Astrocyte of the cerebellum (primary cell): Measurements from ENCODE around the gene REPIN1.

Experiments
- DNase-seq: peaks from one replicate; pipeline ENCODE4 v3.0.0-alpha.2; 2011; ENCODE audit warnings: low read depth
- H3K4me3 ChIP-seq: 2 replicates; pipeline ENCODE4 v1.5.1; 2011; ENCODE audit warnings: mild to moderate bottlenecking, low read depth, low read length, moderate library complexity
- in situ Hi-C: cut with HindIII; loops from 2 replicates; pipeline ENCODE4 v1.10.0; 2017; ENCODE audit warnings: low sequenced_read_pairs
- TF ChIP-seq, protein P1 (sequence below): IDR thresholded peaks from 2 replicates; pipeline ENCODE4 v1.5.1; 2012; ENCODE audit warnings: low read length, low read depth, moderate library complexity, mild to moderate bottlenecking; ENCODE audit errors: missing control alignments

REPIN1 gene

DNA sequence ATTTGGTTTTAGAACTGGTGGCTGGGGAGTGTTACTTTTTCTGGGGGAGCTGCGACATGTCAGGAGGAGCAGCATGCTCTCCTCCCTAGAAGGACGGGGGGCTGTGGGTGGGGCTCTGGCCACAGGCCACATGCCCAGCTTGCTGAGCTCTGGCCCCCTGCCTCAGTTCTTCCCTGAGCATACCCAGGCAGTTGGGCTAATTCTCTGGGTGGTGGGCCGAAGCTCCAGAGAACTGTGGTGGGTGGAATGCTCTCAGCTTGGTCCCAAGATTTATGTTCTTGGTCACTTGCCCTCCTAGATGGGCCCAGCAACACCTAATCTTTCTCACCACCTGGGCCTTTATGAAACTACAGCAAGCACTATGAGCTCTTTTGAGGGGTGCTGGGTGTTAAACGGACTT lies 5.4 kb downstream of the REPIN1 start:
- in situ Hi-C loops = no loop called here
- no peak overlapping the region for H3K4me3 ChIP-seq
- TF ChIP-seq, protein P1, sequence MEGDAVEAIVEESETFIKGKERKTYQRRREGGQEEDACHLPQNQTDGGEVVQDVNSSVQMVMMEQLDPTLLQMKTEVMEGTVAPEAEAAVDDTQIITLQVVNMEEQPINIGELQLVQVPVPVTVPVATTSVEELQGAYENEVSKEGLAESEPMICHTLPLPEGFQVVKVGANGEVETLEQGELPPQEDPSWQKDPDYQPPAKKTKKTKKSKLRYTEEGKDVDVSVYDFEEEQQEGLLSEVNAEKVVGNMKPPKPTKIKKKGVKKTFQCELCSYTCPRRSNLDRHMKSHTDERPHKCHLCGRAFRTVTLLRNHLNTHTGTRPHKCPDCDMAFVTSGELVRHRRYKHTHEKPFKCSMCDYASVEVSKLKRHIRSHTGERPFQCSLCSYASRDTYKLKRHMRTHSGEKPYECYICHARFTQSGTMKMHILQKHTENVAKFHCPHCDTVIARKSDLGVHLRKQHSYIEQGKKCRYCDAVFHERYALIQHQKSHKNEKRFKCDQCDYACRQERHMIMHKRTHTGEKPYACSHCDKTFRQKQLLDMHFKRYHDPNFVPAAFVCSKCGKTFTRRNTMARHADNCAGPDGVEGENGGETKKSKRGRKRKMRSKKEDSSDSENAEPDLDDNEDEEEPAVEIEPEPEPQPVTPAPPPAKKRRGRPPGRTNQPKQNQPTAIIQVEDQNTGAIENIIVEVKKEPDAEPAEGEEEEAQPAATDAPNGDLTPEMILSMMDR = no peak
- no peak for DNase-seq

DNA sequence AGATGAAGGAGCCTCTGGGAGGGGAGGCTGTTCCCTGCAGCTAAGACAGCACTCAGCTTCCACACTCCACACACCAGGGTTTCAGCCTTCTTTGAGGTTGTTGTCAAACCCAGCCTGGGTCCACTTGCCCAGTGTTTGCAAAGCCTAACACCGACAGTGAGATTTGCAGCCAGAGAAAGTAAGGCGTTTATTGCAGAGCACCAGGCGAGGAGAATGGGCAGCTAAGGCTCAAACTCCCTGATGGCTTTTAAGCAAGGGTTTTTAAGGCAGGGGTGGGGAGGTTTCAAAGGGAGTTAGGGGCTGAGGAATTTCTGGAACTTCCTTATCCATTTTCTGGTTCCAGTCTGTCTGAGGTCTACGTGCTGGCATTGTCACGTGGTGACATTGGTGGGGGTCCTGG lies 5.8 kb downstream of the REPIN1 start:
- TF ChIP-seq, protein P1 = no peak
- in situ Hi-C loops = no loop called here
- DNase-seq = no peak
- no peak overlapping the region for H3K4me3 ChIP-seq

DNA sequence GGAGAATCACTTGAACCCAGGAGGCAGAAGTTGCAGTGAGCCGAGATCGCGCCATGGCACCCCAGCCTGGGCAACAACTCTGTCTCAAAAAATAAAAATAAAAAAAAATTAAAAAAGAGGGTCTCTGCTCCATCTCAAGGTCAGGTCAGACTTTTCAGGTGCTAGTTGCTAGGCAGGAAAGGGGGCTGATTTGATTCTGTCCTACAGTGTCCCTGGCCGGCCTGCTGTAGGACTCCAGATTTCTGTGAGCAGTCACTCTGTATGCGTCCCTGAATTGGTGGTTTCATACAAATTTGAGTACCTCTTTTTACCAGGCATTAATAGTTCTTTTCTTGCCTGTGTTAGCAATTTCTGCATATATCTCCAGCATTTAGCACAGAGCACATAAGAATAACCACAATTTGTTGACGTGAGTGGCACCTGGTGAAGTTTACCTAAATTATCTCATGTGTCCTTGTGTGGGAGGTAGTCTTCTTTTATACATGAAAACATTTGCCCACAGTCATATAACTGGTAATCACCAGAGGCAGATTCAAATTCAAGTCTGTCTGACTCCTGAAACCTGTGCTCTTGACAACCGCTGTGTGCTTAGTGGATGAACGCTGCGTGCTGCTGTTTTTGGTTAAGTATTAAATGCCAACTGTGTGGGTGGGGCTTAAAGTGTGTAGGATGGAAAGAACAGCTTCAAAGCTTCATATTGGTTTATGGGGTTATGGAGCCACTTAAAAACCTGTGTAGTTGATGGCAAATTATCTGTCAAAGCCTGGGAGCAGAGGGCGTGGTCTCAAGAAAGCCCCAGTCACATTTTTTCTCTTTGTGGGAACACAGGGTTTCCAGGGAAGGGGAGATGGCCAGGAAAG lies 7.3 kb downstream of the REPIN1 start:
- TF ChIP-seq, protein P1 = no peak
- in situ Hi-C loops = no loop called here
- DNase-seq = no peak
- H3K4me3 ChIP-seq = no peak overlapping the region

DNA sequence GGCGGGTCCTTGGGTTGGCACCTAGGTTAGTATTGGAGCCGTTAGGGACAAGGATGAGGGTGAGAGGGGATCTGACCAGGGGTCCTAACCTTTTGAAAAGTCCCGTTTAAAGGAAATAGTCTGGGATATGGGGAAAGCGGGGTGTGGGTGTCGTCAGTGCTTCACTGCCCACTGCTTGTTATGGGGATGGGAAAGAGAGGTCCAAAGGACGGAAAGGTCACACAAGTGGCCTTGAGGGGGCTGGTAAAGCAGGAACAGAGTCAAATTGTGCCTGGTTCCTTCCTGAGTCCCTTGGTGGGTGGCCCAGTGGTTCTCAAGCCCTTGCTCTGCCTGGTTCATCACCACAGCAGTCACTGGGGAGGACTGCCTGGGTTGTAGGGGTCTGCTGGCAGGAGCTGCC lies 7.9 kb downstream of the REPIN1 start:
- TF ChIP-seq, protein P1 = no peak
- in situ Hi-C loops = no loop called here

DNA sequence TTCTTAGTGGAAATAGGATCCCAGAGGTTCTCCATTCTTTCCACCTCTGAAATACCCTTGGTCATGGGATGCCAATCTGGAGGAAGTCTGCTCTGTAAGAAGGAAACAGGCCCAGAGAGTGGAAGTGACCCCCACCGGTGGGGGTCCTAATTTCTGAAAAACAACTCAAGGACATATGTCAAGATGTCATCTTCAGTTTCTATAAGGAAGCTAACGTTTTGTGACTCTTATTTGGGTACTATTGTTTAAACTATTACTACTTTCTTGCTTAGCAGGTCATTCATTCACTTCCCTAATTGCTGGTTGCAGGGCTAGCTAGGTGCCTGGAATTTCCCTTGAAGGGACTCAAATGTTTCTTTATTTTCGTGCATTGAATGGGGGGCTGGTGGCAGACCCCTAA lies 8.6 kb downstream of the REPIN1 start:
- in situ Hi-C loops = no loop called here
- no peak for DNase-seq

More for the DNA sequence above, 7.9 kb downstream of the REPIN1 start:
- no peak for DNase-seq
- no peak overlapping the region for H3K4me3 ChIP-seq

DNA sequence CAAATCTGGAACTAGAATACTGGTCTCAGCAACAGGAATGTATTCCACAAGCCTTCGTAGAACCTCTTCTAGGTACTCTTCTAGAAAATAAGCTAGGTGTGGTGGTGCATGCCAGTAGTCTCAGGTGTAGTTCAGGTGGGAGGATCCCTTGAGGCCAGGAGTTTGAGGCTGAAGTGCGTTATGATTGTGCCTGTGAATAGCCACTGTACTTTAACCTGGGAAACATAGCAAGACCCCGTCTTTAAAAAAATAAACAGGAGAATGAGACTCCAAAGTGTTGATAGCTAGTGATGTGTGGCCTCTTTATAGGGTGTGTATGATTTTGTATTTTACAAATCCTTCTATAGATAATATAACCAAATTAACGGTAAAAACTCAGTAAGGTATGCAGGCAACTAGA lies 9.0 kb downstream of the REPIN1 start:
- no peak overlapping the region for H3K4me3 ChIP-seq
- TF ChIP-seq, protein P1 = no peak
- in situ Hi-C loops = no loop called here
- DNase-seq = no peak

More for the DNA sequence above, 8.6 kb downstream of the REPIN1 start:
- TF ChIP-seq, protein P1 = no peak
- H3K4me3 ChIP-seq = no peak overlapping the region
